H1 (cell line): ENCODE results near the gene PLCB4. TPM values are rescaled to one million over a fixed set of nuclear protein-coding genes. Genes with fewer than 3 reads are reported as not detected.

ENCODE experiments used
- CREB1 ChIP-seq: IDR thresholded peaks from 2 replicates; pipeline ENCODE4 v1.6.1; 2012; ENCODE audit warnings: inconsistent platforms
- RBBP5 ChIP-seq: IDR thresholded peaks from 2 replicates; pipeline ENCODE4 v1.7.1; 2012; ENCODE audit warnings: low read depth, mild to moderate bottlenecking, inconsistent platforms, low read length, moderate library complexity, borderline replicate concordance
- polyA plus RNA-seq, 7 experiments: library from polyadenylated mRNA; depleted of rRNA in 3 of 7; stranded (reverse) in 5 of 7; unstranded in 2 of 7; fragments of >200 nt in 5 of 7; fragments of 200-250 nt in 2 of 7; gene quantifications; 1 replicate in 5 of 7; 2 replicates in 1 of 7; 4 replicates in 1 of 7; pipeline versions ENCODE4 v1.2.1 to v1.2.3, GENCODE V29; 2011 to 2013; ENCODE audit warnings: missing spikeins in 2 of 7, mixed read lengths in 2 of 7
- total RNA-seq: library from RNA; stranded (reverse); fragmentation: NEBNext Ultra II Directional; extraction: Animal tissue kit (Norgen Biotek cat#: 25700); gene quantifications from 2 replicates; pipeline ENCODE4 v1.2.1, GENCODE V29; 2021

PLCB4 gene
- total and polyA plus RNA-seq, 2 of the 8 experiments (the other 6 are each of a cell fraction or from before 2014, with no cell fraction given), result 3.2 to 14.1 TPM

DNA sequence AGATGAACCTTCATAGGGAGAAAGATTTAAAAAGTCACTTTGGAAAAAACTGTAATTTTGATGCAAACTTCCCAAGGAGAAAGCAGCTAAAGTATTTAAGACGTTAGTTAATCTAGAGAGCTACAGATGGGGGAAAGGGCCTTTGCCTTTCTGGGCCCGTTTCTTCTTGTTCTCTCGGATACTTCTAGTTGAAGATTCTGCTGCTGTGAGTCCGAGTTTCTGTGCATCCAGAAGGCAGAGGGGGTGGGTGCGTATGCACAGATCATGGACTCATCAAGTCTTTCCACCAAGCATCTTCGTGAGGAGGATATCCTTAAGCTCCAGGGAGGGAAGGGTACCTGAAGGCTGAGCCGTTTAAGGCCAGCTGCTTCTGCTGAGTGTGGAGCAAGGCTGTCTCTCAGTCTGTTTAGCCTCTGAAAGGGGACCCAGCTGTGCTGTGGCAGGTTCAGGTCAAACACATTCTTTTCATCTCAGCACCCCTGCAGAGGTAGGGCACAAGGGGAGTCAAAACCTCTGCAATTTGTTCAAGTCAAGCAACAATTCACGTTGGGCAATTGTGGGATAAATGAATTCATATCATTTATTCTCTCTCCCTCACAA lies 449.8 kb downstream of the PLCB4 start (continued):
- no peak for TF ChIP-seq RBBP5
- no peak for TF ChIP-seq CREB1
